ENCODE data around the gene PDE1A.

GRCh38 chr2:182265718-182266117, 161.1 kb downstream of the PDE1A start:
- no peak for TF ChIP-seq EP300 (IDR thresholded peaks at IDR 0.05)
- no peak for TF ChIP-seq CTCF (IDR thresholded peaks at IDR 0.05)

Data from suprapubic skin (tissue), 3 donors.